ENCODE data around the gene OARD1.
"Not testable (repeated sequence)": the region's sequence is repeated elsewhere in the genome, so short reads cannot be mapped to it uniquely, and the experiment has no call there.

OARD1 gene

DNA sequence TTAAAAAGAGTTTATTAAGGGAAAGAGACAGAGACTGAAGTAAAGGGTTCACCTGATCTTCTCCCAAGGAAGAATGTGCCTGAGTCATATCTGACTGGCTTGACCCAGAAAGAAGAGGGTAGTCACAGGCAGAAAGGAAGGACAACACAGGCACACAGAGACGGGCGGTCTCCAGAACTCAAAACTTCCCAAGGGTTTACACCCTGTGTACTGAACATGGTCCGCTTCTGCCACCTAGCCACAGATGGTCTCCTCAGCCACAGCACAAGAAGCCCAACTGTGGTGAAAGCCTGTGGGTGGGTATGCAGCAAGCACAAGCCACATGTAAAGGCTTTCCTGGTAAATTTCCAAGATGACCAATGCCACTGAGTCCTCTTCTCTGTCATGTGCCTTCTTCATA lies 50.3 kb downstream of the OARD1 start:
- no peak overlapping the region for H3K4me3 ChIP-seq (replicated peaks; ENCODE audit: low read depth, low read length)
- peak; percentile 27 for DNase-seq (ENCODE audit: extremely low read depth, low read depth)
- TF ChIP-seq, protein P1, sequence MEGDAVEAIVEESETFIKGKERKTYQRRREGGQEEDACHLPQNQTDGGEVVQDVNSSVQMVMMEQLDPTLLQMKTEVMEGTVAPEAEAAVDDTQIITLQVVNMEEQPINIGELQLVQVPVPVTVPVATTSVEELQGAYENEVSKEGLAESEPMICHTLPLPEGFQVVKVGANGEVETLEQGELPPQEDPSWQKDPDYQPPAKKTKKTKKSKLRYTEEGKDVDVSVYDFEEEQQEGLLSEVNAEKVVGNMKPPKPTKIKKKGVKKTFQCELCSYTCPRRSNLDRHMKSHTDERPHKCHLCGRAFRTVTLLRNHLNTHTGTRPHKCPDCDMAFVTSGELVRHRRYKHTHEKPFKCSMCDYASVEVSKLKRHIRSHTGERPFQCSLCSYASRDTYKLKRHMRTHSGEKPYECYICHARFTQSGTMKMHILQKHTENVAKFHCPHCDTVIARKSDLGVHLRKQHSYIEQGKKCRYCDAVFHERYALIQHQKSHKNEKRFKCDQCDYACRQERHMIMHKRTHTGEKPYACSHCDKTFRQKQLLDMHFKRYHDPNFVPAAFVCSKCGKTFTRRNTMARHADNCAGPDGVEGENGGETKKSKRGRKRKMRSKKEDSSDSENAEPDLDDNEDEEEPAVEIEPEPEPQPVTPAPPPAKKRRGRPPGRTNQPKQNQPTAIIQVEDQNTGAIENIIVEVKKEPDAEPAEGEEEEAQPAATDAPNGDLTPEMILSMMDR (IDR thresholded peaks at IDR 0.05; ENCODE audit: low read depth, low read length, missing control alignments): peak; percentile 38

DNA sequence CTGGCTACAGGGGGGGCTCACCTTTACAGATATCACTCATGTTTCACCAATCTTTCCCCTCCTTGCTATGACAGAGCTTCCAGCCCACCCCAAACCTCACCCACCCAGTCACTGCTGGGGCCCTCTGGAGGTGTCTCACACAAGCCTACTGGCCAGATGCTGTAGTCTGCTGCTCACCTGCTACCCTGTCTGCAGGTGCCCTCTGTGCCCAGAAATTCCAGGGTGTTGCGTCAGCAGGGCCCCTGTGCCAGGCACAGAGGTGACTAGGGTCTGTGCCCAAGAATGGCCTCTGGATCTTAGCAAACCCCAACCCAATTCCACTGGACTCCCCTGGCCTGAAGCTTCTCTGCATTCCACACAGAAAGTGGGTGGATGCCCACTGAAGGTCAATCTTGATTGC lies 54.5 kb downstream of the OARD1 start:
- TF ChIP-seq, protein P1 (IDR thresholded peaks at IDR 0.05; ENCODE audit: low read depth, low read length, missing control alignments): no peak
- no peak for DNase-seq (ENCODE audit: extremely low read depth, low read depth)
- H3K4me3 ChIP-seq (replicated peaks; ENCODE audit: low read depth, low read length): no peak overlapping the region

DNA sequence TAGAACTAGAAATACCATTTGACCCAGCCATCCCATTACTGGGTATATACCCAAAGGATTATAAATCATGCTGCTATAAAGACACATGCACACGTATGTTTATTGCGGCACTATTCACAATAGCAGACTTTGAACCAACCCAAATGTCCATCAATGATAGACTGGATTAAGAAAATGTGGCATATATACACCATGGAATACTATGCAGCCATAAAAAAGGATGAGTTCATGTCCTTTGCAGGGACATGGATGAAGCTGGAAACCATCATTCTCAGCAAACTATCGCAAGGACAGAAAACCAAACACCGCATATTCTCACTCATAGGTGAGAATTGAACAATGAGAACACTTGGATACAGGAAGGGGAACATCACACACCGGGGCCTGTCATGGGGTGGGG lies 56.3 kb downstream of the OARD1 start:
- DNase-seq (ENCODE audit: extremely low read depth, low read depth); H3K4me3 ChIP-seq (replicated peaks; ENCODE audit: low read depth, low read length): not testable (repeated sequence)

DNA sequence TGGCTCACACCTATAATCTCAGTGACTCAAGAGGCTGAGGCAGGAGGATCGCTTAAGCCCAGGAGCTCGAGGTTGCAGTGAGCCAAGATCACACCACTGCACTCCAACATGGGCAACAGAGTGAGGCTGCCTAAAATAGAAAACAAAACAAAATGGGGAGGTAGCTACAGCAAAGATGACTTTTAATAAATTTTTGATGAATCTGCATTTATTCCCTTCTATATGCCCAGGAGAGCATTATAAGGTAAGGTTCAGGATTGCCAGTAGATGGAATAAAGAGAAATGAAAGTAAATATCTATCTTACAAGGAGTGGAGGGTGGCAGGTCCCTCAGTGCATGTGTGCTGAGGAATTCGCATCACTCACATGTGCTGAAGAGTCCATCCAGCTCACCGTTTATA lies 57.4 kb downstream of the OARD1 start:
- H3K4me3 ChIP-seq (replicated peaks; ENCODE audit: low read depth, low read length): no peak overlapping the region
- DNase-seq (ENCODE audit: extremely low read depth, low read depth): no peak
- TF ChIP-seq, protein P1 (IDR thresholded peaks at IDR 0.05; ENCODE audit: low read depth, low read length, missing control alignments): no peak

All from HFF-Myc (cell line).